SU-DHL-6 (cell line): ENCODE data around the gene CLMN.

Experiments
- H2AFZ ChIP-seq: fragments of 200-600 bp; sonication (generic); 2 replicates; pipeline ENCODE4 v1.6.1; 2014; ENCODE audit warnings: low read depth, mild to moderate bottlenecking, moderate library complexity, mixed read lengths, antibody characterized with exemption, low read length; ENCODE audit not compliant: severe bottlenecking
- H3F3A ChIP-seq: fragments of 200-600 bp; shearing (Covaris generic); 2 replicates; pipeline ENCODE4 v1.6.0; 2016; ENCODE audit warnings: antibody characterized with exemption, mild to moderate bottlenecking; ENCODE audit not compliant: insufficient read depth
- H3K27ac ChIP-seq: fragments of 200-600 bp; sonication (generic); 2 replicates; pipeline ENCODE4 v1.5.1; 2016; ENCODE audit warnings: low read depth, mild to moderate bottlenecking, low read length, moderate library complexity, mixed read lengths
- H3K27me3 ChIP-seq: fragments of 200-600 bp; sonication (generic), shearing (Covaris generic); 2 replicates; pipeline ENCODE4 v1.6.0; 2014; ENCODE audit warnings: mild to moderate bottlenecking, low read length
- H3K36me3 ChIP-seq: fragments of 200-600 bp; sonication (generic); 2 replicates; pipeline ENCODE4 v1.6.1; 2014; ENCODE audit warnings: mild to moderate bottlenecking, low read length, mixed read lengths
- H3K4me2 ChIP-seq: fragments of 300-600, 200-600 bp; shearing (Covaris generic), sonication (generic); 2 replicates; pipeline ENCODE4 v1.6.0; 2014; ENCODE audit warnings: low read length, low read depth, mild to moderate bottlenecking; ENCODE audit not compliant: poor library complexity, severe bottlenecking
- H3K4me3 ChIP-seq: fragments of 200-600 bp; sonication (generic); 2 replicates; pipeline ENCODE4 v1.5.1; 2014; ENCODE audit warnings: antibody characterized with exemption, low read length, mild to moderate bottlenecking, mixed read lengths; ENCODE audit not compliant: insufficient read depth, poor library complexity, severe bottlenecking
- H3K79me2 ChIP-seq: fragments of 200-600 bp; sonication (generic); 2 replicates; pipeline ENCODE4 v1.6.1; 2014; ENCODE audit warnings: mild to moderate bottlenecking, low read length, moderate library complexity; ENCODE audit not compliant: insufficient read depth
- H3K9ac ChIP-seq: fragments of 200-600 bp; sonication (generic); 2 replicates; pipeline ENCODE4 v1.7.0; 2014; ENCODE audit warnings: mild to moderate bottlenecking, low read length
- H3K9me2 ChIP-seq: fragments of 200-600 bp; sonication (generic); replicated peaks from 2 replicates; pipeline ENCODE4 v1.6.1; 2014; ENCODE audit warnings: low read length; ENCODE audit not compliant: insufficient read depth
- H3K9me3 ChIP-seq: fragments of 200-600 bp; sonication (generic); 2 replicates; pipeline ENCODE4 v1.6.1; 2014; ENCODE audit warnings: low read length, mixed read lengths; ENCODE audit not compliant: insufficient read depth
- H4K20me1 ChIP-seq: fragments of 200-600 bp; sonication (generic); 2 replicates; pipeline ENCODE4 v1.6.1; 2014; ENCODE audit warnings: low read depth, mild to moderate bottlenecking, antibody characterized with exemption, low read length, moderate library complexity, mixed read lengths
- EZH2phosphoT487 ChIP-seq: fragments of 200-600 bp; sonication (generic), shearing (Covaris generic); conservative IDR thresholded peaks from 2 replicates; pipeline ENCODE4 v1.6.1; 2018; ENCODE audit warnings: mild to moderate bottlenecking, antibody characterized with exemption, low read length, moderate library complexity, mixed read lengths
- TF ChIP-seq, protein P1 (sequence below): fragments of 200-600 bp; sonication (generic); IDR thresholded peaks from one replicate; pipeline ENCODE4 v1.5.1; 2017; ENCODE audit warnings: antibody characterized with exemption, mild to moderate bottlenecking, low read length, moderate library complexity; ENCODE audit not compliant: insufficient read depth, poor library complexity, severe bottlenecking

CLMN gene

GRCh38 chr14:95302667-95303506 is 16.8 kb downstream of the CLMN start:
- TF ChIP-seq EZH2phosphoT487 = no peak
- TF ChIP-seq, protein P1, sequence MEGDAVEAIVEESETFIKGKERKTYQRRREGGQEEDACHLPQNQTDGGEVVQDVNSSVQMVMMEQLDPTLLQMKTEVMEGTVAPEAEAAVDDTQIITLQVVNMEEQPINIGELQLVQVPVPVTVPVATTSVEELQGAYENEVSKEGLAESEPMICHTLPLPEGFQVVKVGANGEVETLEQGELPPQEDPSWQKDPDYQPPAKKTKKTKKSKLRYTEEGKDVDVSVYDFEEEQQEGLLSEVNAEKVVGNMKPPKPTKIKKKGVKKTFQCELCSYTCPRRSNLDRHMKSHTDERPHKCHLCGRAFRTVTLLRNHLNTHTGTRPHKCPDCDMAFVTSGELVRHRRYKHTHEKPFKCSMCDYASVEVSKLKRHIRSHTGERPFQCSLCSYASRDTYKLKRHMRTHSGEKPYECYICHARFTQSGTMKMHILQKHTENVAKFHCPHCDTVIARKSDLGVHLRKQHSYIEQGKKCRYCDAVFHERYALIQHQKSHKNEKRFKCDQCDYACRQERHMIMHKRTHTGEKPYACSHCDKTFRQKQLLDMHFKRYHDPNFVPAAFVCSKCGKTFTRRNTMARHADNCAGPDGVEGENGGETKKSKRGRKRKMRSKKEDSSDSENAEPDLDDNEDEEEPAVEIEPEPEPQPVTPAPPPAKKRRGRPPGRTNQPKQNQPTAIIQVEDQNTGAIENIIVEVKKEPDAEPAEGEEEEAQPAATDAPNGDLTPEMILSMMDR = no peak
- H2AFZ ChIP-seq = no peak overlapping the region
- H3K79me2 ChIP-seq = no peaks in the 10 kb centered on the region
- H4K20me1 ChIP-seq = no peaks in the 10 kb centered on the region
- no peaks in the 10 kb centered on the region for H3K9me3 ChIP-seq
- no peaks in the 10 kb centered on the region for H3F3A ChIP-seq
- no peaks in the 10 kb centered on the region for H3K36me3 ChIP-seq
- H3K4me3 ChIP-seq = no peak overlapping the region
- H3K27ac ChIP-seq = no peak overlapping the region
- H3K9ac ChIP-seq = no peak overlapping the region
- no peaks in the 10 kb centered on the region; the same call in 1 of the 2 replicates for H3K27me3 ChIP-seq
- no peaks in the 10 kb centered on the region for H3K9me2 ChIP-seq
- no peak overlapping the region for H3K4me2 ChIP-seq

DNA sequence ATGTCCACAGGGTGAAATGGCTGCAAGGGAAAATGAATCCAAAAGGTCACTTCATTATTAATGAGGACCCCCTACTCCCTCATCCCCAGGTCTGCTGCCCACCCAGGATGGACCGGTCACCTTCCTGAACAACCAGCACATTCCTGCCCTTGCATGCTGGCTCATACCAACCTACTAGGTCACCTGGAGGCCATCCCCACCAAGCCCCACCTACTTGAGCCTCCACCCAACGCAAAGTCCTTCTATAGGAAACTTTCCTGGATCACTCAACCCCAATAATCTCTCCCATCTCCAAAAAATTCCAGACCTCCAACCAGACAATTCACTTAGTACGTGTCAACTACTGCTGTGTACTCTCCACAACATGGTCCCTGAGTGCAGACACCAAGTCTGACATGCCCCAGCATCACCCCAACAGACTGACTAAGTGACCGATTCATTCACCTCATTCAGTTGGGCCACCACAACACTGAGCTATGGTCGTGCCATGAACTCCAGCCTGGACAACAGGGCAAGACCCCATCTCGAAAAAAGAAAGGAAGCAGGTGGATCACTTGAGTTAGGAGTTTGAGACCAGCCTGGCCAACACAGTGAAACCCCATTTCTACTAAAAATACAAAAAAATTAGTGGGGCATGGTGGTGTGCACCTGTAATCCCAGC is 18.1 kb downstream of the CLMN start:
- TF ChIP-seq, protein P1 = no peak
- no peak for TF ChIP-seq EZH2phosphoT487
- no peak overlapping the region for H3K27ac ChIP-seq
- H3K4me2 ChIP-seq = no peak overlapping the region

DNA sequence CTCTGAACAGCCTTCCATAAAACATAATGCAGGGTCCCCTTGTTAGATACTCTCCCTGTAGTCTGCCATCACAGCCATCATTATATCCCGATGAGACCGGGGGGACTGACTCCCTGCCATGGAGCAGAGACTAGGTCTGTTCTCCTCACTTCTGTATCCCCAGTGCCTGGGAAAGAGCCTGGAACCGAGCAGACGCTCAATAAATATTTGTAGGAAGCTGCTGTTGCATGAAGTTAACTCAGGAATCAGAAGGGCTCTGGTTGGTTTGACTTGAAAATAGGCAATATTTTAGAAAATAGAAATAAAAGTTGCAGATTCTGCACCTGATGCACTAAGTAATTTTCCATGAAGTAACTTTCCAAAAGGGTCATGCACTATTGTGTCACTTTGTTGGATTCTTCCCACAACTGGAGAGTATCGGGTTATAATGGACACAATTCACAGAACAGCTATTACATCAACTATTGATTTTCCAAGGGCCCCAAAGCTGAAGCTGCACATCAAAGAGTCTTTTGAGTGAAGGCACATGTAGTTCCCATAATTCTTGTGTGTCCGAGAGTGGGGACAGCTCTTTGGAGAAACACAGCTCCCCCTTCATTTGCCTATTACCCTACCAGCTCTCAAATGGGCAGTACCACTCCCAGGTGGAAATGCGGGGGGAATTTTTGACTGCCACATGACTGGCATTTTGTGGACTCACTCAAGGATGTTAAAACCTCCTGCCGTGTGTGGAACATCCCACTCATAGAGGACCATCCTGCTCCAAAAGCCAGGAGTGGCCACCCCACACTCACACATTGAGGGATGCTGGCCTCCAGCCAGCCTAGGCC is 18.8 kb downstream of the CLMN start:
- Histone ChIP-seq H3K79me2 (no peaks in the 10 kb centered on the region), H3K27ac (no peak overlapping the region), H3K9me2 (no peaks in the 10 kb centered on the region), H3K36me3 (no peaks in the 10 kb centered on the region), H3K27me3 (no peaks in the 10 kb centered on the region; the same call in 1 of the 2 replicates), H3F3A (no peaks in the 10 kb centered on the region), H3K9ac (no peak overlapping the region), H2AFZ (no peak overlapping the region), H3K4me3 (no peak overlapping the region), H4K20me1 (no peaks in the 10 kb centered on the region), H3K9me3 (no peaks in the 10 kb centered on the region), H3K4me2 (no peak overlapping the region)
- TF ChIP-seq, protein P1 = no peak
- no peak for TF ChIP-seq EZH2phosphoT487

More for the DNA sequence above, 18.1 kb downstream of the CLMN start:
- Histone ChIP-seq H3K9ac (no peak overlapping the region), H3K79me2 (no peaks in the 10 kb centered on the region), H3K9me3 (no peaks in the 10 kb centered on the region), H3K36me3 (no peaks in the 10 kb centered on the region), H3F3A (no peaks in the 10 kb centered on the region), H3K4me3 (no peak overlapping the region), H2AFZ (no peak overlapping the region), H4K20me1 (no peaks in the 10 kb centered on the region), H3K27me3 (no peaks in the 10 kb centered on the region; the same call in 1 of the 2 replicates), H3K9me2 (no peaks in the 10 kb centered on the region)
